NCI-H1105 treated with DMSO at 0.1 percent for 48 hours (cell line): ENCODE measurements around the gene APH1B.
"Not testable (repeated sequence)": the region's sequence is repeated elsewhere in the genome, so short reads cannot be mapped to it uniquely, and the experiment has no call there.

ENCODE experiments used
- DNase-seq: peaks from one replicate; lab custom pipeline; 2025; lab: John Stamatoyannopoulos, UW

APH1B gene

DNA sequence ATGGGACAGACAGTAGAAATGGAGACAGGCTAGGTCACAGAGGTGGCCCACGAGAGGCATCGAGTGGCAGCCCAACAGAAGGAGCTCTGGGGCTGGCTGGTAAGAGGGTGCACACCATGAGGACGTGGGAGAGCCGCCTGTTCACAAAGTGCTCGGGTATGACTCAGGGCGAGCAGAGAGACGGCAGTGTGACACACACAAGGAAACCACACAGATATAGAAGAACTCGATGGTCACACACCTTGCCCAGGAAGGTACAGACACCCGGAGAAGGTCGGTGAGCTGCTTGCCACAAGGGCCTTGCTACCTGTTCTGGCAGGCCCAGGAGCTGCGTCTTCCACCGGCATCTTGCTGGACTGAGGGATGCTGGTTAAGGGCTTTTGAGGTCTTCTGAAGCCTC lies 54.1 kb downstream of the APH1B start:
- DNase-seq: no peak

- no peak for DNase-seq
Observed at GRCh38 chr15:63332367-63333124, 55.1 kb downstream of the APH1B start.

DNA sequence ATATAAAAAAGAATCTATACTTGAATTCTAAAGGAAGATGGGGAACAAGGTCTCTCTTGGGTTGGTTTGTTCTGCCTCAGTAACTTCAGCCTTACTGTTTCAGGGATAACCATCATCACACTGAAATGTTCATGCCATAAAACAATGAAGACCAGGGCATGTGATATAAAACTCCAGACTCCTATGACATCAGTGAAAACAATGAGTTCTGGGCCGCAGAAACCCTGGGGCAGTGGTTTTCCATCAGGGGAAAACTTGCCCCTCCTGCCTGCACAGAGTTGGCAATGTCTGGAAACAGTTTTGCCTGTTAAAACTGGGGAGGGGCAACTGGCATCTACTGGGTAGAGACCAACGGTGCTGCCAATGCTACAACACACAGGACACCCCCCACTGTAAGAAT lies 57.4 kb downstream of the APH1B start:
- no peak for DNase-seq

- no peak for DNase-seq
Observed at GRCh38 chr15:63335543-63336240, 58.3 kb downstream of the APH1B start.

DNA sequence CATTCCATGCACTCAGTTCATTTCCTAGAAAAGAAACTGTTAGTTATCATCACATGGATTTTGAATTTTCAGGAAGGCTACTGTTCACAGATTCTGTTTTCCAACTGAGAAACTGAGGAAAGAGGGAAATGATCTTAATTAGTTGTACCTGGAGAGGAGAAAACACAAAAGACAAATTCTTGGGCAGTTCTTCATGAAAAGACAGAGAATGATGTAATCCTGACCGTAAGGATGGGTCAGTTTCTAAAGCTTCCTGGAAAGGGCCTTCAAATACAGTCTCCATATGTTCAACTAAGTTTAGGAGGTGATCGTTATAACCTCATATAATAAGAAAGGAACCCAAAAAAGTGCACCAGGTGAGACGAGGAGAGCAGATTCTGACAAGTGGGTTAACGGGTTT lies 59.6 kb downstream of the APH1B start:
- DNase-seq: no peak

DNA sequence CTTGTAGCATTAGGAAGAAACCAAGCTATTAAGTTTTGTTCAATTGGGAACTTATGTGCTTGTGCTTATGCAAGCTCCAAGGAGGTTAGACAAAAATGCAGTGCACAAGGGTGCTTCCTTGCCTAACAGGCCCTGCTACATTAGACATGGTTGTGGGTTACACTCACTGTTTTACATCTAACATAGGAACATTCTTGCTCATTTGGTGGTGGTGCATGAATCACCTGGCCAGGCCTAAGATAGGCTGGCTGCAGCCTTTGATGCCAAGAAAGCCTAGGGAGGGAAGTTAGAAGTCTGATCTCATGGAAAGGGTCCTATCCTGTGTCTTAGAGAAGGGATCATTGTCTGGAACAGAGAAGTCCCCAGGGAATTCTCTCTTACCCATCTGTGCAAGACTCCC lies 60.8 kb downstream of the APH1B start:
- DNase-seq: no peak

GRCh38 chr15:63339006-63339766 lies 61.8 kb downstream of the APH1B start:
- no peak for DNase-seq

- DNase-seq: no peak
Observed at GRCh38 chr15:63339836-63340235, 62.4 kb downstream of the APH1B start.

- no peak for DNase-seq
Observed at GRCh38 chr15:63340353-63340752, 62.9 kb downstream of the APH1B start.

- DNase-seq: no peak
Observed at GRCh38 chr15:63340878-63341277, 63.5 kb downstream of the APH1B start.

DNA sequence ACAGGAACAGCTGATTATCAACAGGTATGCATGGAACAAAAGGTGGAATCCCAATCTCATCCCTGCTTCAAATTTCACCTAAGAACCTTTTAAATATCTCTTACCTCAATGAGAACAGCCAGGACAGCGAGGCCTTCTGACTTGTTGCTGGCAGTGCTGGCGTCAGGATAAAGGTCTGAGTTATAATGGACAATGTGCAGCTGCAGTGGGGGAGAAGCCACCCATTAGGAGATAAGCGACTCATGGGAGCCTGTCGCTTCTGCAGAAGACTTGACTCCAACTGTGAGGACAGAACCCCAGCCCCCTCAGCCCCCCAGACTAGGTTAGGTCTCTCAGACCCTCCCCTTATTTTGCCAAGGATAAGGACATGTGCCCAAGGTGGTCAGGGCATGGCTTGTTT lies 64.5 kb downstream of the APH1B start:
- DNase-seq: no peak

DNA sequence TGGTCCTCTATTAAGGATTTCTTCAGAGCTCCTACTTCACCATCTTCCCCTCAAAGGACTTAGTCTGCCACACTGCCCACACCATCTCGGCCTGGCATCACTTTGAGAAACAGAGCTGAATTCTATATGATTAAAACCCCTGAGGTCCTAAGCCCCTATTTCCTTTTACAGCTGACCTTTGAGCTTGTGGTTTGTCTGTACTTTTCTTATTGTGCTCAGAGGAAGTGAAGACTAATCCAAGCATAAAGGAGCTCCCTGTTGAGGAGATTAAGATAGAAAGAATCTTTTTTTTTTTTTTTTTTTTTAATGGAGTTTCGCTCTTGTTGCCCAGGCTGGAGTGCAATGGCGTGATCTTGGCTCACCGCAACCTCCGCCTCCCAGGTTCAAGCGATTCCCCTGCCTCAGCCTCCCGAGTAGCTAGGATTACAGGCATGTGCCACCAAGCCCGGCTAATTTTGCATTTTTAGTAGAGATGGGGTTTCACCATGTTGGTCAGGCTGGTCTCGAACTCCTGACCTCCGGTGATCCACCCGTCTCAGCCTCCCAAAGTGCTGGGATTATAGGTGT lies 65.7 kb downstream of the APH1B start:
- not testable (repeated sequence) for DNase-seq

- DNase-seq: no peak
Observed at GRCh38 chr15:63344731-63345390, 67.5 kb downstream of the APH1B start.

GRCh38 chr15:63345391-63345752 lies 68.0 kb downstream of the APH1B start:
- DNase-seq: no peak

- DNase-seq: no peak
Observed at GRCh38 chr15:63347074-63347857, 69.9 kb downstream of the APH1B start.

DNA sequence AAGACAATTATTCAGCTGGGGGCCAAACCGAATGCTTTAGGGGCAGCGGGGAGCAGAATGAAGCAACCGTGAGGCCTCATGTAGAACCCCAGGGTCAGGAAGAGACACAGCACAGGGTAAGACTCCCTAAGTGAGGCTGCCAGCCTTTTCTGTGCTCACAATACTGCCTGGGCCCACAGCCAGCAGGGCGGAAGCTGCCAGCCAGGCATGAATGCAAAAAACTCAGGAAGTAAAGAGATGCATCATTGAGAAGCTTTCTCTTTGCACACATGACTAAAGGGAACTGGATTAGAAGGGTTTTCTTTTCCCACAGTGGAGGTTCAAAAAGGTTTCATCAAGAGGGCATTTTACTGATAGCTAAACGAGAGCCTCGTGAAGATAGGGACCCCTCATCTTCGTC lies 71.0 kb downstream of the APH1B start:
- DNase-seq: peak; percentile 60

GRCh38 chr15:63349156-63349555 lies 71.8 kb downstream of the APH1B start:
- DNase-seq: no peak

- DNase-seq: no peak
Observed at GRCh38 chr15:63349621-63350020, 72.2 kb downstream of the APH1B start.

DNA sequence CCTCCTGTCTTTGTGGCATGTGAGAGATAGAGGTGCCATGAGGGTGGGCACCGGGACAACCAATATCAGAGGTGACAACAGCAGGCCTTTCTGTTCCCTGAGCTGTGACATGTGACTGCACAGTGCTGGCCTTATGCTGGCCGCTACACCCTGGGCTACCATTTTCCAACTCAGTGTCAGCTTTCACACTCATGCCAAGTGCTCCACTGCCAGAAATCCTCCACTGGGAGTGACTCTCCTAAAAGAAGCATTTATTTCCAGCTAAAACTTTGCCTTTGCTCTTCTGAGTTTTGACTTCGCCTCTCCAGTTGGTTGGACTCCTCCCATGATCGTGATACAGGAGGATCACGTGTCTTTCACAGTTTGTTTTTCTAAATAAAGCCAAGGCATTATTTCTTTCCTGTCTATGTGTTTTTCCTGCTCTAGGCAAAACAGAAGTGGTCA lies 72.8 kb downstream of the APH1B start:
- no peak for DNase-seq

- DNase-seq: no peak
Observed at GRCh38 chr15:63351170-63351569, 73.8 kb downstream of the APH1B start.

- no peak for DNase-seq
Observed at GRCh38 chr15:63352808-63353207, 75.4 kb downstream of the APH1B start.
